ENCODE data around the gene TFPI.

- TF ChIP-seq CTCF (conservative IDR thresholded peaks at IDR 0.05 in 1 of 2, IDR thresholded peaks at IDR 0.05 in 1 of 2; ENCODE audit: extremely low read depth in 1 of 2, insufficient read depth in 1 of 2, low read depth in 1 of 2, low read length in 2 of 2) (no peak), EZH2 (IDR thresholded peaks at IDR 0.05; ENCODE audit: borderline replicate concordance, low read length) (no peak)
Measured at GRCh38 chr2:187509667-187510417, 44.4 kb downstream of the TFPI start.

Measured in mammary epithelial cell (primary cell).